ENCODE measurements around the gene SCAMP4. TPM values are rescaled to one million over a fixed set of nuclear protein-coding genes. Genes with fewer than 3 reads are reported as not detected.
A peak's percentile ranks its signal among the peaks of the same experiment; 100 is the strongest.

The SCAMP4 gene
- polyA plus RNA-seq, 1 experiment, result 6.7 TPM

DNA sequence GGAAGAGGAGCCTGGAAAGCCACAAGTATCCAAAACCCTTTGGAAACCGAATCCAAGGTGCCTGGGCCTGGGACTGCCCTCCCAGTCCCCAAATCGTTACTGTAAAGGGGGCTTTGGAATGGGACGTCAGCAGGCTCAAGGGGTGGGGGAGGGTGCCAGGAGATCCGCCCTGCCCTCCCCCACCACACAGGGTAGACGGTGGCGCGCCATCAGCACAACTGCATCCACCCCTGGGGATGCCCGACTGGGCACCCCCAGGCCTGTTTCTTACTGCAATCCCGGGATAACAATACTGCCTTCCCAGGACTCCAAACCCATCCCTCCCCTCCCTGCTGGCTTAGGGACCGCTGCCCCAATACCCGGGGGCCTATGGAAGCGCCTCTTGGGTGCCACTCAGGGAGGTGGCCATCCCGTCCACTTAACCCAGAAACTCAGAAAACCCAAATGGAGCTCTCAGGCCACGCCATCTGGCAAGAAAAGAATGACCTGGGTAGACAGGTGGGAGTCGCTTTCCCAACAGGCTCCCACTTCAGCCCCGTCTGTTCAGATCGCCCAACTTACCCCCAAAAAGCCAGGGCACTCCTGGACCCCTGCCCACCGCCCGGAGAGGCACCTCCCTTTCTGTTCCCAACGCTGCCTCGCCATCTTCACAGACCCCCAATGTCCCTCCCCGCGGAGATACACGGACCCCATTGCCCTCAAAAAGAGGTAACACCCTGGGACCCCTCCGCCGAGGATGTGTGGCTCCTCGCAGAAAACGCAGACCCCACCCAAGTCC is 44.2 kb upstream of the SCAMP4 start:
- H3K4me3 ChIP-seq (ENCODE audit: low read depth, low read length), result peak overlapping the region; percentile 81
- ChIA-PET CTCF (interaction anchor here (1.5 to 1.6 kb wide), 2 partner anchors 12 to 35 kb away, joined by 3 read pairs; no protein-coding TSS in a partner anchor), POLR2A (no interaction called here)
- H3K27me3 ChIP-seq (ENCODE audit: control insufficient read depth, insufficient read depth, low read length), result no peaks in the 10 kb centered on the region
- no peak for DNase-seq (ENCODE audit: low read depth, low spot score)
- H3K27ac ChIP-seq (ENCODE audit: low read depth, low read length), result no peak overlapping the region
- H3K9me3 ChIP-seq (ENCODE audit: control insufficient read depth, insufficient read depth, low read length), result no peaks in the 10 kb centered on the region
- TF ChIP-seq, protein P1, sequence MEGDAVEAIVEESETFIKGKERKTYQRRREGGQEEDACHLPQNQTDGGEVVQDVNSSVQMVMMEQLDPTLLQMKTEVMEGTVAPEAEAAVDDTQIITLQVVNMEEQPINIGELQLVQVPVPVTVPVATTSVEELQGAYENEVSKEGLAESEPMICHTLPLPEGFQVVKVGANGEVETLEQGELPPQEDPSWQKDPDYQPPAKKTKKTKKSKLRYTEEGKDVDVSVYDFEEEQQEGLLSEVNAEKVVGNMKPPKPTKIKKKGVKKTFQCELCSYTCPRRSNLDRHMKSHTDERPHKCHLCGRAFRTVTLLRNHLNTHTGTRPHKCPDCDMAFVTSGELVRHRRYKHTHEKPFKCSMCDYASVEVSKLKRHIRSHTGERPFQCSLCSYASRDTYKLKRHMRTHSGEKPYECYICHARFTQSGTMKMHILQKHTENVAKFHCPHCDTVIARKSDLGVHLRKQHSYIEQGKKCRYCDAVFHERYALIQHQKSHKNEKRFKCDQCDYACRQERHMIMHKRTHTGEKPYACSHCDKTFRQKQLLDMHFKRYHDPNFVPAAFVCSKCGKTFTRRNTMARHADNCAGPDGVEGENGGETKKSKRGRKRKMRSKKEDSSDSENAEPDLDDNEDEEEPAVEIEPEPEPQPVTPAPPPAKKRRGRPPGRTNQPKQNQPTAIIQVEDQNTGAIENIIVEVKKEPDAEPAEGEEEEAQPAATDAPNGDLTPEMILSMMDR (IDR thresholded peaks at IDR 0.05; ENCODE audit: low read depth, low read length), result no peak

DNA sequence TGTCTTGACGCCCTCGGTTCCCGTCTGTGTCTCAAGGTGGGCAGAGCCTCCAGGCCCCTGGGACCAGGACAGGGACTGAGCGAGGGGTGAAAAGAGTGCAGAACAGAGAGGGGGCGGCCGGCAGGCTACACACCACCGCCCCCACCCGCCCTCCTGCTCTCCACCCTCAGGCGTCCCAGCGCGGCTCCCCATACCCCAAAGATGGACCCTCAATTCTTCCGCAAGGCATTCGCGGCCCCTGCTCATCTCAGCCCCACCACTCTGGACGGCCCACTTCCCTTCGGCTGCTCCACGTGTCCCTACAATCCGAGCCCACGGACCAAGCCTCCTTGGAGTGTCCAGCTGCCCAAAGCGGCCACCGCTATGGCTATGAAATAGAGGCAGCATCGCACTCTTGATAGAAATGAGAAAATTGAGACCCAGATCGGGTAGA is 43.6 kb upstream of the SCAMP4 start:
- TF ChIP-seq, protein P1 (IDR thresholded peaks at IDR 0.05; ENCODE audit: low read depth, low read length), result no peak
- Histone ChIP-seq H3K4me3 (ENCODE audit: low read depth, low read length) (peak overlapping the region; percentile 81), H3K27ac (ENCODE audit: low read depth, low read length) (no peak overlapping the region), H3K9me3 (ENCODE audit: control insufficient read depth, insufficient read depth, low read length) (no peaks in the 10 kb centered on the region), H3K27me3 (ENCODE audit: control insufficient read depth, insufficient read depth, low read length) (no peaks in the 10 kb centered on the region)
- POLR2A ChIA-PET, result no interaction called here
- DNase-seq (ENCODE audit: low read depth, low spot score), result no peak
- CTCF ChIA-PET, result interaction anchor here (1.5 to 1.6 kb wide), 2 partner anchors 12 to 35 kb away, joined by 3 read pairs; no protein-coding TSS in a partner anchor

DNA sequence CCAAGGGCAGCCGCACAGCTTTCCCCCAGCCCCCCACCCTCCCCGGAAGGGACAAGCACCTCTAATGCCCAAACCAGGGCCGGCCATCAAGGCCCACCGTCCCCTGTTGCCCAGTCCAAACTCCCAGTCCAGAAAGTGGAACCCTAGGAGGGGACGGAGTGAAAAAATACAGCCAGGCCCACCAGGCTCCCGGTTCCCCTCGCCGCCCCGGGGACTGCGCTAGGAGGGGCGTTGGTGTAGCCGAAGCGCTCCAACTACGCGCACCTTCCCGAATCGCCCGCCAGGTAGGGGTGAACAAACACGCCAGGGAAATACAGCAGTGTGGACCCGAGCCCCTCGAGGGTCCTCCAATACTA is 43.2 kb upstream of the SCAMP4 start:
- Histone ChIP-seq H3K27ac (ENCODE audit: low read depth, low read length) (no peak overlapping the region), H3K27me3 (ENCODE audit: control insufficient read depth, insufficient read depth, low read length) (no peaks in the 10 kb centered on the region), H3K4me3 (ENCODE audit: low read depth, low read length) (peak overlapping the region; percentile 81), H3K9me3 (ENCODE audit: control insufficient read depth, insufficient read depth, low read length) (no peaks in the 10 kb centered on the region)
- DNase-seq (ENCODE audit: low read depth, low spot score), result no peak
- TF ChIP-seq, protein P1 (IDR thresholded peaks at IDR 0.05; ENCODE audit: low read depth, low read length), result no peak
- POLR2A ChIA-PET, result no interaction called here
- CTCF ChIA-PET, result no interaction called here

DNA sequence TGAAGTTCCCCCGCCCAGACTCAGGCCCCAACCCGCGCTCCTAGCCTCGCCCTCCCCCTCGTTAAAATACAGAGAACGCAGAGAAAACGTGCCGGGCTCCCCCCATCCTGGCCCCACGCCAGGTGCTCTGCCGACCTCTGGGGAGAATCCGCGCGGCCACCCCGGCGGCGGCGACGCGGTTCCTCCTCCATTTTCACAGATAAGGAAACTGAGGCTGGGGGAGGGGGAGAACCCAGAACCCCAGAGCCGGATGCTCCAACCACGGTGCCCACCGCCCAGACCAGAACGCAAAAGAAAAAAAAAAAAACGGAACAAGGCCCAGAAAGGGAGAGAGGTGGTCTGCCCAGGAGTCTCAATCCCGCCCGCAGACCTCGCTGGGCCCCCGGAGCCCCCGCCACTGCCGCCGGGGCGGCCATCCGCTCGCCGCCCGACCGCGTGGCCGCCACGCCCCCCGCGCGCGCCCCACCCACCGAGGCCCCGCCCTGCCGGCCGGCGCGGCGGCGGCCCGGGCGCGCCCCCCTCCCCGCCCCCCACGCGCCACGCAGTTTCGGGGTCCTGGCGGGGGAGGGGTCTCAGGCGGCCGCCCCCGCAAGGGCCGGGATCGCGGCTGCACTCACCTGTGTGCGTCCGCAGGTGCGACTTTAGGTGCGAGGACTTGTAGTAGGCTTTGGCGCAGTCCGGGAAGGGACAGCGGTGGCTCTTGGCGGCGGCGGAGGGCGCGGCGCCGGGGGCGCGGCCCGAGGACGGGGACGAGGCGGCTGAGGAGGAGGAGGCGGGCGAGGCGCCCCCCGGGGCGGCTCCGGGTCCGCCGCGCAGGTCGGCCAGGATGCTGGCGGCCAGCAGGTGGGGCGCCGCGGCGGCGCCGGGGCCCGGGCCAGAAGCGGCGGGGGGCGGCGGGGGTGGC is 42.5 kb upstream of the SCAMP4 start:
- POLR2A ChIA-PET, result no interaction called here
- CTCF ChIA-PET, result no interaction called here
- TF ChIP-seq, protein P1 (IDR thresholded peaks at IDR 0.05; ENCODE audit: low read depth, low read length), result no peak
- H3K27me3 ChIP-seq (ENCODE audit: control insufficient read depth, insufficient read depth, low read length), result no peaks in the 10 kb centered on the region
- H3K9me3 ChIP-seq (ENCODE audit: control insufficient read depth, insufficient read depth, low read length), result no peaks in the 10 kb centered on the region
- no peak overlapping the region for H3K27ac ChIP-seq (ENCODE audit: low read depth, low read length)
- H3K4me3 ChIP-seq (ENCODE audit: low read depth, low read length), result peak overlapping the region; percentile 81
- no peak for DNase-seq (ENCODE audit: low read depth, low spot score)

DNA sequence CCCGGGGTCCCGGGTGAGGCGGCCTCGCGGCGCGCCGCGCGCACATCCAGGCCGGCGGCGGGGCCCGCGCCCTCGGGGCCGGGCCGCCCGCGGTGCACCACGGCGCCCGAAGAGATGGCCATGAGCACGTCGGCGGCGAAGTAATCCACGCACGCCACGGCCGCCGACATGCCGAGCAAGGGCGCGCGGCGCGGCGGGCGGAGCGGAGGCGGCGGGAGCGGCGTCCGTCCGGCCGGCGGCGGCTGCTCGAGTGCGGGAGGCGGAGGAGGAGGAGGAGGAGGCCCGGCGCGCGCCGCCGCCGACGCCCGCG is 41.9 kb upstream of the SCAMP4 start, which contains the start of gene KLF16:
TSS of gene KLF16 (minus strand) at position 252 of the 310 bp plus-strand sequence. CDS start at position 170, 82 bp downstream.
- DNase-seq (ENCODE audit: low read depth, low spot score), result no peak
- Histone ChIP-seq H3K4me3 (ENCODE audit: low read depth, low read length) (peak within 1 kb of the TSS; percentile 81), H3K27me3 (ENCODE audit: control insufficient read depth, insufficient read depth, low read length) (no peaks in the 10 kb centered on the region), H3K9me3 (ENCODE audit: control insufficient read depth, insufficient read depth, low read length) (no peaks in the 10 kb centered on the region), H3K27ac (ENCODE audit: low read depth, low read length) (peak within 1 kb of the TSS; percentile 73)
- POLR2A ChIA-PET, result no interaction called here
- CTCF ChIA-PET, result no interaction called here
- TF ChIP-seq, protein P1 (IDR thresholded peaks at IDR 0.05; ENCODE audit: low read depth, low read length), result no peak
